GM10248 (cell line): ENCODE results near the gene TEX22.

Source experiments
- CTCF ChIA-PET: fragments of 300-600 bp; sonication (Branson Sonifier 250); formaldehyde crosslinking; extraction: SDS; loops from one replicate; lab custom pipeline; 2021; ENCODE audit warnings: antibody characterized with exemption; lab: Yijun Ruan, JAX
- POLR2A ChIA-PET: fragments of 350-650 bp; sonication (Branson Sonifier 250); formaldehyde crosslinking; extraction: SDS; loops from one replicate; lab custom pipeline; 2020; ENCODE audit warnings: antibody characterized with exemption; lab: Yijun Ruan, JAX
- DNase-seq: peaks from one replicate; pipeline ENCODE4 v3.0.0; 2012; ENCODE audit errors: extremely low spot score
- CTCF ChIP-seq: IDR thresholded peaks from 2 replicates; pipeline ENCODE4 v1.5.1; 2012; ENCODE audit warnings: mild to moderate bottlenecking, low read depth; ENCODE audit errors: extremely low read depth, missing control alignments, control extremely low read depth

Gene TEX22

GRCh38 chr14:105366386-105367074 is 31.8 kb upstream of the TEX22 start:
- ChIA-PET POLR2A (no interaction called here), CTCF (interaction anchor here (1.1 to 2.1 kb wide), 5 partner anchors 33 to 276 kb away, joined by 3 to 8 read pairs (median 5); no protein-coding TSS in a partner anchor)
- no peak for DNase-seq
- TF ChIP-seq CTCF, result no peak

- POLR2A ChIA-PET, result no interaction called here
- no peak for DNase-seq
- no peak for TF ChIP-seq CTCF
- CTCF ChIA-PET, result interaction anchor here (1.1 to 1.5 kb wide), 4 partner anchors 113 to 165 kb away, joined by 4 to 6 read pairs (median 4); no protein-coding TSS in a partner anchor
These were observed 31.0 kb upstream of the TEX22 start for GRCh38 chr14:105367116-105368031.

GRCh38 chr14:105368032-105368417 is 30.3 kb upstream of the TEX22 start:
- CTCF ChIA-PET, result interaction anchor here (1.1 to 1.6 kb wide), 4 partner anchors 16 to 164 kb away, joined by 3 to 4 read pairs (median 4); no protein-coding TSS in a partner anchor
- POLR2A ChIA-PET, result no interaction called here
- DNase-seq, result no peak
- TF ChIP-seq CTCF, result no peak

- no peak for DNase-seq
- ChIA-PET CTCF (interaction anchor here (1.2 to 6.7 kb wide), 5 partner anchors 16 to 164 kb away, joined by 3 to 96 read pairs (median 4); no protein-coding TSS in a partner anchor), POLR2A (no interaction called here)
- no peak for TF ChIP-seq CTCF
These were observed 29.9 kb upstream of the TEX22 start for GRCh38 chr14:105368426-105368825.

- no peak for DNase-seq
- no peak for TF ChIP-seq CTCF
- ChIA-PET CTCF (interaction anchor here (1.2 to 6.7 kb wide), 5 partner anchors 15 to 164 kb away, joined by 3 to 96 read pairs (median 4); no protein-coding TSS in a partner anchor), POLR2A (no interaction called here)
These were observed 29.3 kb upstream of the TEX22 start for GRCh38 chr14:105368910-105369652.

- ChIA-PET CTCF (interaction anchor here (0.7 to 6.7 kb wide), 23 partner anchors 9 to 168 kb away, joined by 3 to 96 read pairs (median 6); no protein-coding TSS in a partner anchor), POLR2A (no interaction called here)
- no peak for DNase-seq
- no peak for TF ChIP-seq CTCF
These were observed 28.7 kb upstream of the TEX22 start for GRCh38 chr14:105369653-105370040.
